HEK293 (cell line): Measurements from ENCODE around the gene CHST14.

Source experiments
- BCL11A ChIP-seq: fragments of 450-650 bp; formaldehyde crosslinking; IDR thresholded peaks from 2 replicates; pipeline ENCODE4 v1.5.1; 2016; ENCODE audit warnings: low read depth, missing biosample characterization, missing genetic modification characterization
- ZBTB8A ChIP-seq: fragments of 450-650 bp; formaldehyde crosslinking; IDR thresholded peaks from 2 replicates; pipeline ENCODE4 v1.5.1; 2016; ENCODE audit warnings: missing biosample characterization, missing genetic modification characterization
- ZFP3 ChIP-seq: fragments of 450-650 bp; formaldehyde crosslinking; IDR thresholded peaks from 2 replicates; pipeline ENCODE4 v1.5.1; 2016; ENCODE audit warnings: low read depth, missing biosample characterization, missing genetic modification characterization
- ZNF791 ChIP-seq: fragments of 450-650 bp; formaldehyde crosslinking; IDR thresholded peaks from 2 replicates; pipeline ENCODE4 v1.5.1; 2016; ENCODE audit warnings: missing biosample characterization, missing genetic modification characterization

GRCh38 chr15:40474581-40474980 lies 3.8 kb downstream of the CHST14 start:
- TF ChIP-seq BCL11A (no peak), ZNF791 (tag by site-specific recombination) (no peak), ZBTB8A (tag by site-specific recombination) (no peak), ZFP3 (tag by site-specific recombination) (no peak)
